Activated CD8-positive, alpha-beta memory T cell treated with anti-CD3 and anti-CD28 coated beads for 48 hours (primary cell): ENCODE results near the gene STAC3.

Source experiments
- DNase-seq, 3 experiments: peaks; one replicate each; pipeline ENCODE4 v3.0.0-alpha.2; 2020; ENCODE audit warnings: low read depth in 2 of 3, low spot score in 2 of 3

STAC3 gene

DNA sequence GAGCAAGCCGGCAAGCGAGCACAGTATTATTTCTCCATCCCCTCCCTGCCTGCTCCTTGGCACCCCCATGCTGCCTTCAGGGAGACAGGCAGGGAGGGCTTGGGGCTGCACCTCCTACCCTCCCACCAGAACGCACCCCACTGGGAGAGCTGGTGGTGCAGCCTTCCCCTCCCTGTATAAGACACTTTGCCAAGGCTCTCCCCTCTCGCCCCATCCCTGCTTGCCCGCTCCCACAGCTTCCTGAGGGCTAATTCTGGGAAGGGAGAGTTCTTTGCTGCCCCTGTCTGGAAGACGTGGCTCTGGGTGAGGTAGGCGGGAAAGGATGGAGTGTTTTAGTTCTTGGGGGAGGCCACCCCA lies 38.3 kb downstream of the STAC3 start:
- no peak for DNase-seq

GRCh38 chr12:57211791-57212700 lies 38.9 kb downstream of the STAC3 start:
- no peak for DNase-seq

- DNase-seq, result no peak
Observed at GRCh38 chr12:57210926-57211692, 39.9 kb downstream of the STAC3 start.

GRCh38 chr12:57210461-57210860 lies 40.5 kb downstream of the STAC3 start:
- DNase-seq, result no peak

DNA sequence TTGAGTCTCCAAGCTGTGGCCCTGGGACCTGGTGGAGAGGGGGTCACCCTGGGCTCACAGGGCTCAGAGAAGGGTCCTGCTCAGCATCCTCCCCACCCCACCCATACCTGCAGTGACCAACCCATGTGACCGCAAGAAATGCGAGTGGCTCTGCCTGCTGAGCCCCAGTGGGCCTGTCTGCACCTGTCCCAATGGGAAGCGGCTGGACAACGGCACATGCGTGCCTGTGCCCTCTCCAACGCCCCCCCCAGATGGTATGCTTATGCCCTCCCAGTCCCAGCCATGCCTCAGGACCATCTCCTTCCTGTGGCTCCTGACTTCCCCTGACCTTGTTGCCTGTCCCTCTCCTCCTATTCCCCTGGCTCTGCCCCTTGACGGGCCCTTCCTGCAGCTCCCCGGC lies 41.1 kb downstream of the STAC3 start:
- DNase-seq, result no peak

- no peak for DNase-seq
Observed at GRCh38 chr12:57208631-57209282, 42.2 kb downstream of the STAC3 start.

- no peak for DNase-seq
Observed at GRCh38 chr12:57207731-57208630, 43.0 kb downstream of the STAC3 start.

GRCh38 chr12:57205931-57206330 lies 45.1 kb downstream of the STAC3 start:
- DNase-seq, result no peak

- DNase-seq, result no peak
Observed at GRCh38 chr12:57205186-57205585, 45.8 kb downstream of the STAC3 start.

- no peak for DNase-seq
Observed at GRCh38 chr12:57204454-57204853, 46.5 kb downstream of the STAC3 start.

- no peak for DNase-seq
Observed at GRCh38 chr12:57203791-57204190, 47.2 kb downstream of the STAC3 start.

DNA sequence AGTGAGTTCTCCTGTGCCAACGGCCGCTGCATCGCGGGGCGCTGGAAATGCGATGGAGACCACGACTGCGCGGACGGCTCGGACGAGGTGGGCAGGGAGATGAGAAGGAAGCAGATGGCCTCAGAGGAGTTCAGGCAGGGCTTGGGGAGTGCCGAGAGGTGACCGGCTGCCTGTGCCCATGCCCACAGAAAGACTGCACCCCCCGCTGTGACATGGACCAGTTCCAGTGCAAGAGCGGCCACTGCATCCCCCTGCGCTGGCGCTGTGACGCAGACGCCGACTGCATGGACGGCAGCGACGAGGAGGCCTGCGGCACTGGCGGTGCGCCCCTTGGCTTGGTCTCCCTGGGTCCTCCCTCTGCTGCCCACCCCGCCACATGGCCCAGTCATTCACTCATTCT lies 47.8 kb downstream of the STAC3 start:
- no peak for DNase-seq

DNA sequence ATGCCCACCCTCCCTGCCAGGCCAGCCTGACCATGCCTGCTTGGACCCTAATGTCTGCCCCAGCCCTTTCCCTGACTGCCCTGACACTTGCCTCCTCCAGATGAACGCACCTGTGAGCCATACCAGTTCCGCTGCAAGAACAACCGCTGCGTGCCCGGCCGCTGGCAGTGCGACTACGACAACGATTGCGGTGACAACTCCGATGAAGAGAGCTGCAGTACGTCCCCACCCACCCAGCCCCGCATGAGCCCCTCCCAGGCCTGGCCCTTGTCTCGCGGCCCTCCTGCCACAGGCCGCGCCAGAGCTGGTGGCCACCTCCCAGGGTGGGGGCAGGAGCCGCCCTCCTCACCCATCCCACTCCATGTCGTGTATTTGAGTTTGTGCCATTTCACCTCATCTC lies 48.7 kb downstream of the STAC3 start:
- DNase-seq, result no peak

- no peak for DNase-seq
Observed at GRCh38 chr12:57201631-57202030, 49.4 kb downstream of the STAC3 start.

DNA sequence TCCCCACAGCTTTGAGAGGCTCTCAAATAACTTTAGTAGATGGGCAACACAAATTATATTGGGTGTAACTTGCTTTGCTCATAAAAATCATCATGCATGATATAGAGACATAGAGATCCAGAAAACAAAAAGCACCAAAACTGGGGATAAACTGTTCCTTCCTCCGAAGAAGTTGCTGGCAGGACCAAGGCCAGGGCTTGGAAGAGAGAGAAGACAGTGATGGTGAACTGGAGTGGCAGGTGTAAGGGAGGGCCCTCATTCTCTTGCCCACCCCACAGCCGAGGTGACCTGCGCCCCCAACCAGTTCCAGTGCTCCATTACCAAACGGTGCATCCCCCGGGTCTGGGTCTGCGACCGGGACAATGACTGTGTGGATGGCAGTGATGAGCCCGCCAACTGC lies 49.8 kb downstream of the STAC3 start:
- DNase-seq, result no peak

GRCh38 chr12:57200497-57200896 lies 50.5 kb downstream of the STAC3 start:
- DNase-seq, result no peak

DNA sequence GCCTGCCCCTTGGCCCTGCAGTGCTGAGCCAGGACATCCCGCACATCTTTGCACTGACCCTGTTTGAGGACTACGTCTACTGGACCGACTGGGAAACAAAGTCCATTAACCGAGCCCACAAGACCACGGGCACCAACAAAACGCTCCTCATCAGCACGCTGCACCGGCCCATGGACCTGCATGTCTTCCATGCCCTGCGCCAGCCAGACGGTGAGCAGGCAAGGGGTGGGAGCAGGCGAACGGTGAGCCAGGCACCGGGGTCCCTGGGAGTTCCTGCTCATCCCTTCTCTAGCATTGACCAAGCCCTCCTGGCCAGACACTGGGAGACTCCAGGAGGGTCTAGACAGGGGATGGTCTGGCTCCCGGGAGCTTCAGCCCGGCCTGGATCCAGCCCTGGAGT lies 51.8 kb downstream of the STAC3 start:
- DNase-seq, result no peak

GRCh38 chr12:57198329-57198728 lies 52.7 kb downstream of the STAC3 start:
- no peak for DNase-seq

DNA sequence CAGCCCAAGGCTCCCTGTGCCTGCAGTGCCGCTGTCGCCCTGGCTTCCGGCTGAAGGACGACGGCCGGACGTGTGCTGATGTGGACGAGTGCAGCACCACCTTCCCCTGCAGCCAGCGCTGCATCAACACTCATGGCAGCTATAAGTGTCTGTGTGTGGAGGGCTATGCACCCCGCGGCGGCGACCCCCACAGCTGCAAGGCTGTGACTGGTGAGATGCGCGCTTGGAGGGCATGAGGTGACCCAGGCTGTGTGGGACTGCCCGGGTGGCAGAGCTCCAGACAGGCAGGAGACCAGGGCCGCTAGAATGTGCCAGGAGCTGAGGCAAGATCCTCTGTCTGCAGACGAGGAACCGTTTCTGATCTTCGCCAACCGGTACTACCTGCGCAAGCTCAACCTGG lies 54.0 kb downstream of the STAC3 start:
- no peak for DNase-seq

DNA sequence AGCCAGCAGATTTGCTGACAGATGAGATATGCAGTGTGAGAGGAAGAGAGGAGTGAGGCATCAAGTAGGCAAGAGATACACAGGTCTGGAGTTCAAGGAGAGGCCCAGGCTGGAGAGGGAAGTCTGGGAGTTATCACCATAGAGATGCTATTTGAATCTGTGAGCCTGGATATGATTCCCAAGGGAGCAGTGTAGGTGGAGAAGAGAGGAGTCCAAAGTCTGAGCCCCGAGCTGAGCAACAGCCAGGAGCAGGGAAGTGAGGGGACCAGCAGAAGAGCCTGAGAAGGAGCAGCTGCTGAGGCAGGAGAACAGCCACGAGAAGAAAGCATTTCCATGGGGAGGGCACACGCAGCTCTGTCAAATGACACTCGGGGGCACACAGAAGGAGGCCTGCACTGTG lies 54.5 kb downstream of the STAC3 start:
- no peak for DNase-seq
